IPS-18c (cell line): Measurements from ENCODE around the gene SPTBN2.

Source experiments
- H3K4me3 ChIP-seq: 2 replicates; pipeline ENCODE4 v1.7.0; 2013; ENCODE audit warnings: low read depth, mild to moderate bottlenecking, low read length, moderate library complexity; ENCODE audit not compliant: insufficient read depth
- H3K9me3 ChIP-seq: one replicate; pipeline ENCODE4 v1.6.1; 2013; ENCODE audit warnings: mild to moderate bottlenecking, low read length, moderate library complexity; ENCODE audit not compliant: control insufficient read depth, insufficient read depth

The SPTBN2 gene

DNA sequence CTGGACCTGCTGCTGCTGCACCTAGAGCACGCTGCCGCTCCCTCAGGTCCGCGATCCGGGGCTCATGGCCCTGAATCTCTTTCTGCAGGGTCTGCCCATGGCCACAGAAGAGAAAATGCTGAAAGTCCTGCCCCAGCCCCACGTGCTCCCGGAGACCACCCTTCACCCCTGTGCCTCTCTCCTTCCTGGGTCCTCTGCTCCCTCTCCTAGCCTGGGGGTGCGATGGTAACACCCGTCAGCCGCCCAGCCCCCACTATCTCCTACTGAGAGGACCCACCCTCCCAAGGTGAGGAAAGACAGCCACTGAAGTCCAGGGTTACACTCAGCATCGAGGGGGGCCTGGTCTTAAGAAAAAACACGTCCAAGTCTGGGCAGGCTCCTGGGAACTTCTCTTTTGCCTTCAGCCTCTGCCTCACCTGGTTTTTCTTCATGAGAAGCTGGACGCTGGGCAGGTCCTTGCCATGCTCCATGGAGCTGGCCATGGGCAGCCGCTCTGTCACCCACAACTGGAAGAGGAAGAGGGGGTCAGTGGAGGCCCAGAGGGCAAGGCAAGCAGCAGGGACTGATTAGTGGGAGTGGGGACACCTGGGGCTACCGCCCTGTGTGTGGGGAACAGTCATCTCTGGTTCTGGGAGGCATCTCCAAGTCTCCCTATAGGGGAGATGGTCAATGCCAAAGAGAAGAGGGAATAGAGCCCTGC, 35.5 kb downstream of the SPTBN2 start:
- no peak overlapping the region for H3K4me3 ChIP-seq

DNA sequence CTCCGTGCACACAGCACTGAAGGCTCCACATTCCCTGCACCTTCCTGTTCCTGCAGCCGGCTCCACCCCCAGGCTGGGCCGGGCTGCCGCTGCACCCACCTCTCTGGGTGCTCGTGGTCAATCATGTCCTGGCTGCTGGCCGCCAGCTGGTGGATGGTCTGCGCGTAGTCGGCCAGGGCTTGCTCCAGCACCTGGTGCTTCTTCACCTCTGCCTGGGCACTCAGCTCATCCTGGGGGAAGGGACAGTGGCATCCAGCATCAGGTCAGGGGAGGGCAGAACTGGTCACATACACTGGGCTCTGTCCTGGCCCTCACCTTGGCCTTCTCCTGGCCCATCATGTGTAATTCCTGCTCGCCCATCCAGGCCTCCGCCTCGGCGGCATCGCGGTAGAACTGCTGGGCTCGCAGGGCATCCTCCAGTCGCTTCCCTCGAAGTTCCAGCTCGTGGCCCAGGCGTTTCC, 36.1 kb downstream of the SPTBN2 start:
- peaks cover 2% of the 10 kb centered on the region for H3K9me3 ChIP-seq
- H3K4me3 ChIP-seq = no peak overlapping the region

More for the DNA sequence above, 35.5 kb downstream of the SPTBN2 start:
- peaks cover 2% of the 10 kb centered on the region for H3K9me3 ChIP-seq

DNA sequence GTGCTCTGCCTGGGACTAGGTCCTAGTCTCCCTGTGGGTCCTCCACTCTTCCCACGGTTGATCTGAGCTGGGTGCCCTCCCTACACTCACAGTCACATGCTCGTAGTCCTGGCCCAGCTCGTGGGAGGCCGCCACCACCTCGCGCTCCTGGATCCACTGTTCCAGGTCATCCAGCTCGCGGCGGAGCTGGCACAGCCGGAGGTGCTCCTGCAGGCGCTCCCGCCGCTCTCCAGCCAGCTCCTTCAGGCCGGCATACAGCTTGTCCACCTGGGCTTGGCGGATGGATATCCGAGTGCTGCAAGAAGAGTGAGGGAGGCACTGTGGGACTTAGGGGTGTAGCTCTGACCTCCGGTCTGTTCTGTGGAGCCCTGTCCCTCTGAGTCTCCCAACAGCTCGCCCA, 36.6 kb downstream of the SPTBN2 start:
- Histone ChIP-seq H3K4me3 (no peak overlapping the region), H3K9me3 (peaks cover 2% of the 10 kb centered on the region)

DNA sequence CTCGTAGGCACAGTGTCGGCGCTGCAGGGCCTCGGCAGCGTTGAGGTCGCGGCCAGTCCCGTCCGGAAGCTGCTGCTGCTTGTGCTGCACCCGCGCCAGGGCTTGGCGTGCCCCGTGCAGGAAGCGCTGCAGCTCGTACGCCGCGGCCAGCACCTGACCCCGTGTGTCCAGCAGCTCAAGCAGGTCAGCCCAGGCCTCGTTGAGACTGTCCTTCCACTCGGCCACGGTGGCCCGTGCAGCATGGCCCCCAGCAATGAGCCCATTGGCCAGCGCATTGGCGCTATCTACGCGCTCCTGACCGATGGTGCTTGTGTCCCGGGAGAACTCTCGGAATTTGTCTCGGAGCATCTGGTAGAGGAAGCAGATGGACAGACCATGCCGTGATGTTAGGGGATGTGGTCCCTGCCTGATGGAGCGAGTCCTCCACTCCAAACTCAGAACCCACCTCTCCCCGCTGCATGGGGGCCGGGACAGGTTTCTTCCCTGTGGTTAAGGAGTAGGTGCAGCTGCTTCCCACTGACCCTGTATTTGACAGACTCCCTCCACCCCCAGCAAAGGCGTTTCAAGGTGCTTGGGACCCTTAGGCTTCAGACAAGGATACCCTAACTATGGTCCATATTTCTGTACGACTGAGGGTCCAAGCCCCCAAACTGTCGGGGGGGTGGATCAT, 37.6 kb downstream of the SPTBN2 start:
- no peak overlapping the region for H3K4me3 ChIP-seq
- peaks cover 2% of the 10 kb centered on the region for H3K9me3 ChIP-seq

DNA sequence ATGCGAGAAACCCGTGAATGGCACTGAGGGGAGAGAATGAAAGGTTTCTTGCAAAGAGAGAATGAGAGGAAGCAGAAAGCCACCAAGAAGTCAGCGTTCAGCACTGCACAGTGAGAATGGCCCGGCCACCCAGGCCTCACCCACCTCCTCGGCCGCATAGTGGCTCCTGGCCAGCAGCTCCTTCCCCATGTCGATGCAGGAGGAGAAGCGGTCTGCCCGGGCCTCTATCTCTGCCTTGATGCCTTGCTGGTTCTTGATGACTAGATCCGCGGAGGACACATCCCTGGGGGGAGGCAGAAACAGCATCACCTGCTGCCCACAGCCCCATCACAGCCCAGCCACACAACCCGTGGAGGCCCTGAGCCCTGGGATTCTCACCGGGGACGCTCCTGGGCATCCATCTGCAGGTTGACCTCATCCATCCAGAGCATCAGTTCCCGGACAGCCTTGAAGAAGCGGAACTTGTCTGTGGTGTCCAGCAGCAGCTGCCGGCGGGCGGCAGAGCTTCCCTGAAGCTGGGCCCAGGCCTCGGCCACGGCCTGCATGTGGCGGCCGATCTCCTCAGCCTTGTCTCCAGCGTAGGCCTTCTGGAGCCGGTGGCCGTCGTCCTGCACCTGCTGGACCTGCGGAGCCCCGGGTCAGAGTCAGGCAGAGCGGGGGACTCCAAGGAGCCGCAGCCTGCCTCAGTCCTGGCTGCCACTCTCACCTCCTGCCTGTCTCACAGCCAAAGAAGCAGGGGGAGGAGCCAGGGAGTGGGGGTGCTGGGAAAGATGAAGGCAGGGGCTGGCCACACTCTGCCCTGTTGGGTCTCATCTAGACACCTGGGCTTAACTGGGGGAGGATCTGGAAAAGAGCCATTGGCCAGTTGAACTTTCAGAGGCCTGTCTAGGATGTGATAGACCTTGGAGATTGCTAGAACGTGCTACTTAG, 39.1 kb downstream of the SPTBN2 start:
- H3K9me3 ChIP-seq = peaks cover 2% of the 10 kb centered on the region
- H3K4me3 ChIP-seq = no peak overlapping the region

DNA sequence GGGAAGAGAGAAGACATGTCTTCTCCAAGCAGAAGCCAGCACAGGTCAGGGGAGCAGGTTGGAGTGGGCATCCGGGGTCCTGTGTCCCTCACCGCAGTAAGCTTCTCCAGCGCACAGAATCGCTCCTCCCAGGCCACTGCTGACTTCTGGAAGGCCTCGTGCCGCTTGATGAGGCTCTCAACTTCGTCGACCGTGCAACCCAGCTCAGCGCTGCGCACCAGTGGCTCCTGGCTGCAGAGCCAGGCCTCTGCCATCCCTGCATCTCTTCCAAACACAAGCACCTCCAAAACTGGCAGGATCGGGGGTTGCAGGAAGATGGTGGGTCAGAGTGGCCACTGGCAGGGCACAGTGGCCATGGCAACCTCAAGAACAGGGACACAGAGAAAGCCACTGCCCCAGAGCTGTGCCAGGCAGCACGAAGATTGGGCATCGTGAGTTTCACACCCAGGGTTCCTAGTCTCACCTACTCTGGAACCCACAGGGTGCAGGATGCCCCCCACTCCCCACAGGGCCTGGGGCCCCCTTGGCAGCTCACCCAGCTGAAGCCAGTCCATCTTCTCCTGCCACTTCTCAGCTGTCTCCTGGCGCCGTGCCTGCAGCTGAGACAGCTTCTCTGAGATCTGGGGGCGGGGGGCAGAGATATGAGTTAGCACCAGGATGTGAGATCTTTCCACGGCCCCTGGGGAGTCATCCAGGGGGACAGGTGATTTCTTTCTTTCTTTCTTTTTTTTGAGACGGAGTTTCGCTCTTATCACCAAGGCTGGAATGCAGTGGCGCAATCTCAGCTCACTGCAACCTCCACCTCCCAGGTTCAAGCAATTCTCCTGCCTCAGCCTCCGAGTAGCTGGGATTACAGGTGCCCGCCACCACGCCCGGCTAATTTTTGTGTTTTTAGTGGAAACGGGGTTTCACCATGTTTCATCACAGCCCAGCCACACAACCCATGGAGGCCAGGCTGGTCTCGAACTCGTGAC, 40.2 kb downstream of the SPTBN2 start:
- Histone ChIP-seq H3K4me3 (no peak overlapping the region), H3K9me3 (peaks cover 2% of the 10 kb centered on the region)

DNA sequence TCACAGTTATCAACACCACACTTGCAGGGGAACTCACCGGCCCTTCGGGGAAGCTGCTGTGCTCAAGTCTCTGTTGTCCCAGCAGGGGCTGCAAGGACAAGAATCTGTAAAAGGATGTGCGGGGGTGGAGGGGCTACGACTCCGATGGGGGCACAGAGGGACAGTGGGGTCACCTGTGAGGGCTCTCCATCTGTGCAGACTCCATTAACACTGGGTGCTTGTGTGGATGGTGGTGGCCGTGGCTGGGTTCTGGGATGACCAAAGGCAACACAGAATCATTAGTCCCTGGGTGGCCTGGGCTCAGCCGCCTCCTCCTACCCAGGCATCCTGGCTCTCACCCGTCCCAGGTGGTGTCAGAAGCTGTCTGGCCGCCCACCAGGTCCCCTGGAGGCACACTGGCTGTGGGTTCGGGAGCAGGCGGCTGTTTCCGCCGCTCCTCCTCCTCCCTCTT, 41.2 kb downstream of the SPTBN2 start:
- H3K4me3 ChIP-seq = no peak overlapping the region
- H3K9me3 ChIP-seq = peaks cover 2% of the 10 kb centered on the region

DNA sequence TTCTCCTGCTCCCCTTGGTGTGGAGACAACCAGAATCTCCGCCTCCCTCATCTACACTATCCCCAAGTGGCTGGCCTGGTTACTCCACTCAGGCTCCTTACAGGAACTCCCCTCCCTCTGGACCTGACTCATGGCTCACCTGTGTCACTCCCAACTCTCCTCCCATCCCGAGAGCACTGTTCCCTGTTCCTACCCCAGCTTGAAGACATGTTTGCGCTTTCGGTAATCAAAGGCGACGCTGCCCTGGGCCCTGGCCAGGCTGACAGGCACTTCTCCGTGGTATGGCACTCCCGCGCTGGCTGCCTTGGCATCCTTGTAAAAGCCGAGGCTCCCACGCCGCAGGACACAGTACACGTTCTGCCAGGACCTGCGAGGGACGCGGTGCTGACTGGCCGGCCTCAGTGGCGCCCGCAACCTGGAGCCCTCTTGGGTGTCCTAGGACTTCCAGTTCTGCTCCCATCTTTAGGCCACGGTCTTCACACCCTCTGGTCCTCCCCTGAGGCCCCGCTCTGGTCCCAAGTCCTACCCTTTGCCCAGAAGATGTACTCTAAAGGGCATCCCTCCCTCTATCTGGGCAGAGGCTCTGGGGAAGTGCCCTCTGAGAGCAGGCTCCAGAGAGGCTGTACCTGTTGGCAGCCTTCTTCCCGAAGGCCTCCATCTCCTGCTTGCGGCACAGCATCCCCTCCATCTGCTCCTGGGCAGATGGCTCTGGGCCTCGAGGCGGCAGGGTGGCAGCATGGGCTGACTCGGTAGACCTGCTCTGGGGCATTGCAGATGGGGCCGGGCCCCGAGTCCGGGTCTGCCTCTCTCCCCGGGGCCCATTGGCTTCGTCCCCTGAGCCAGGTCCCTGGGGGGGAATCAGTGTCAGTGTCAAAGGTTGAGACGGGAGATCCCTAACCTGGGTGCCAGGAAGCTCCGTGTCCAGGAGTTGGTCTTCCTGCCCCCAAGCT, 41.9 kb downstream of the SPTBN2 start:
- Histone ChIP-seq H3K9me3 (peaks cover 2% of the 10 kb centered on the region), H3K4me3 (no peak overlapping the region)

DNA sequence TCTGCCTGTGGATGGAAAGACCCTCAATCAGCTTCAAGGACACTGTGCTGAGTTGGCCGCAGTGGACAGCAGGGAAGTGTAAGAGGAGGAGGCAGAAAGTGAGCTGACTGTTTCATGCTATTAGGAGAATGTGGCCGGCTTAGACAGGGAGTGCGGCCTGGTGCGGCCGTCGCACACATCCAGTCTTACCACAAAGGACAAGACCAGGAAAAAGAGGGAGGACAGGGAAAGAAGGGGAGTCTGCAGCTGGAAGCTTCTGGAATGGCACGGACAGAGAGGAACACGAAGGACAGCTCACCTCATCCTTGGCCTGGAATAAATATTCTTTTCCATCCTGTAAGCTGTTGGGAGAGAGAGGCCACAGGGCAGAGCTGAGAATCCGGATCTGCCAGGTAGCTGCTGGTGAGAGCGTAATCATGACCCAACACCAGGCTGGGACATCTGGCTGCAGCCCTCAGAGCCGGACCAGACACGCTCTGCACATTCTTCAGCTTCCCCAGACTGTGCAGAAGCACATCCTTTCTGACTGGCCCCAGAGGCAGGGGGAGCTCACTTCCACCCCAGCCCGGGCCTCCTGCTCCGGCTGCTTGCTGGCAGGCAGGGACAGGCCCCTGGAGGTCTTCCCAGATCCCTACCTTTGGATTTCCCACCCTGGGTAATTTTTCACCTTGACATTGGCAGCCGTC, 42.8 kb downstream of the SPTBN2 start:
- peaks cover 2% of the 10 kb centered on the region for H3K9me3 ChIP-seq
- H3K4me3 ChIP-seq = no peak overlapping the region

DNA sequence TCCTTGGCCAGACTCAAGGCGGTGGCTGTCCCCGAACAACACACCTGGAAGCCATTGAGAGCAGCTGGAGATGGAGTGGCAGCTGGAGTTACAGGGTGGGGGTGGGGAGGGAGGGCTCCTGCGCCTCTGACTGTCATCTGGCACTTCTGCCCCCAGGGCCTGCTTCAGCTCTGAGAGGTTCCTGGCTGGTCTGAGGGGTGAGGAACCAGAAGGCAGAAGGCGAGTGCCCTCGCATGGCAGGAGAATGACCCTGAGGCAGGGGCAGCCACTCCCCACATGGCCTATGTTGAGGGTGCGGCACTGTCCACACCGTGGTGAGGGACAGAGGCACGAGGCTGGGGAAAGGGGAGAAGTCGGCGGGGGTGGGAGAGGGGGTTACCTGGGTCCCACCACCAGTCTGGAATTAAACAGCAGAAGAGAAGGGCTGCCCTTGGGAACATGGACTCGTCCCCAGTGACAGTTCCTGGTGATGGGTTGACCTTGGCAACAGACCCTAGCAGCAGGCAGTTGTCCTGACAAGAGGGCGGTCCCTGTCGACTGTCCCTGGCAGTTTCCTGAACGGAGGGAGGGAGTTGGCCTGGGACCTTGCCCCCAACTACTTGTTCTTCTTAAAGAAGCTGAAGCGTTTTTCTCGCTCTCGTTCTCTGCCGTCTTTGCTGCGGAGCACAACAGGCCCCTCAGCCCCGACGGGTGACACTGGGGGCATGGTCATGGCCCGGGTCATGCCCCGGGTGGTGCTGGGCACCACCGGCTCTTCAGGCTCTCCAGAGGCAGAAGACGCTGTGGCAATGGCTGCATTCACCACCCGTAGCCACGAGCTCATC, 43.5 kb downstream of the SPTBN2 start:
- no peak overlapping the region for H3K4me3 ChIP-seq
- peaks cover 2% of the 10 kb centered on the region for H3K9me3 ChIP-seq

DNA sequence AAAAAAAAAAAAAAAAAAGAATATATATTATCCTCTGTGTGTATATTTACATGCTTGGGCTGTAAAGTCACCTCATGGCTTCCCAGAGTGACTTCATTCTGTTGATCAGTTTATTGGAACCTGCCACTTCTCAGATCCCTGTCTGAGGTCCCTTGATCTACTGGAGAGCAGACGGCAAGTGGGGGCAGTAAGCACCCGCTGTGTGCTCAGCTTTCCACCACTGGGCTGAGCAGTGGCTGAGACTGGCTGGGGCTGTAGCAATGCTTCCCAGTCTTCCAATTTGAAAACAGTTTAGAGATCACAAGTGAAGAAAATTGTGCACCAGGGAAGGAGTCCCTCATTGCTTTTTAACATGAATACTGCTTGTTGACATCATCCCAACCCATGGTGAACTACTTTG, 44.4 kb downstream of the SPTBN2 start:
- Histone ChIP-seq H3K4me3 (no peak overlapping the region), H3K9me3 (peaks cover 2% of the 10 kb centered on the region)

DNA sequence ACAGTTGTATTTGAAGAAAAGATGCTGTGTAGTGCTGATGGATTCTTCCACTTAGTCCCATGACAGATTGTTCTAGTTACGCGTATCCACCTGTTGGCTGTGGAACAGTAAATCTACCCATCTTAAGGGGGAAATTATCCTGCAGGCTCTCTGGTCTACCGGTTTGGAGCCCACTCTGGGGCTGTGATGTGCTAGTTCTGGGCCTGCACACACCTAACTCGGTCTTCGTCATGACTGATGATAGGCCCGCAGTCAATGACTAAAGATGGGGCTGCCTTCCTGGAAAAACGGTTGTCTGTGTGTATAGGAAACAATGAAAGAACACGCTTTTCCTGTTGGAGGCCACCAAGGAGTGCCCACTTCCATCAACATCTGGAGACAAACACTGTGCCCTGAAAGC, 45.1 kb downstream of the SPTBN2 start:
- Histone ChIP-seq H3K4me3 (no peak overlapping the region), H3K9me3 (peaks cover 2% of the 10 kb centered on the region)

DNA sequence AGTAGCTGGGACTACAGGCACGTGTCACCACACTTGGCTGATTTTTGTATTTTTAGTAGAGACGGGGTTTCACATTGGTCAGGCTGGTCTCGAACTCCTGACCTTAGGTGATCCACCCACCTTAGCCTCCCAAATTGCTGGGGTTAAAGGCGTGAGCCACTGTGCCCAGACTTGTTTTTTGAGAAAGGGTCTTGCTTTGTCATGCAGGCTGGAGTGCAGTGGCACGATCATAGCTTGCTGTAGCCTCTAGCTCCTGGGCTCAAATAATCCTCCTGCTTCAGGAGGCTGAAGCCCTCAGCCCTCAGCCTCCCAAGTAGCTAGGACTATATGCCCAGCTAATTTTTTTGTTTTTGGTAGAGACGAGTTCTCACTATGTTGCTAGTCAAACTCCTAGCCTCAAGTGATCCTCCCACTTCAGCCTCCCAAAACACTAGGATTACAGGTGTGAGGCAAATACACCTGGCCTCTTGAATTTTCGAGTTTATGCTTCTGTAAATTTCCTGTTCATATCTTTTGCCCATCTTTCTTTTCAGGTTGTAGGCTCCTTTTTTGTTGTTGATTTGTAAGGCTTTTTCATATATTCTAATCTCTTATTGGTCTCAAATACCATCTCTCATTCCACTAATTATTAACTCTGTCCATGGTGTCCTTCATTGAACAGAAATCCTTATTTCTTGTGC, 47.9 kb downstream of the SPTBN2 start:
- Histone ChIP-seq H3K9me3 (no peaks in the 10 kb centered on the region), H3K4me3 (no peak overlapping the region)
